CD14-positive monocyte (primary cell): ENCODE results near the gene SLC25A19. TPM values are rescaled to one million over a fixed set of nuclear protein-coding genes. Genes with fewer than 3 reads are reported as not detected.

ENCODE experiments used
- DNase-seq, 3 donors: peaks; one replicate each; pipeline ENCODE4 v3.0.0-alpha.2; 2011 to 2022
- H2AFZ ChIP-seq: 2 replicates; pipeline ENCODE4 v1.6.0; 2012; ENCODE audit warnings: mild to moderate bottlenecking, low read depth, low read length, inconsistent platforms; ENCODE audit not compliant: insufficient read depth, poor library complexity, severe bottlenecking
- H3K27ac ChIP-seq, 2 donors: 1 replicate in 1 of 2; 2 replicates in 1 of 2; pipeline ENCODE4 v1.5.1; 2012 to 2013; ENCODE audit warnings: low read length in 2 of 2, control low read depth in 1 of 2, inconsistent platforms in 1 of 2, low read depth in 1 of 2, mild to moderate bottlenecking in 1 of 2
- H3K27me3 ChIP-seq, 2 donors: one replicate each; pipeline versions ENCODE4 v1.6.0 to v1.6.1; 2011 to 2013; ENCODE audit warnings: low read length in 2 of 2; ENCODE audit not compliant: control insufficient read depth in 2 of 2, insufficient read depth in 2 of 2
- H3K36me3 ChIP-seq, 2 donors: replicated peaks in 1 of 2; 1 replicate in 1 of 2; 2 replicates in 1 of 2; pipeline versions ENCODE4 v1.5.1 to v1.6.1; 2012 to 2013; ENCODE audit warnings: low read length in 2 of 2, control low read depth in 1 of 2, inconsistent platforms in 1 of 2, mild to moderate bottlenecking in 1 of 2; ENCODE audit not compliant: insufficient read depth in 2 of 2, control insufficient read depth in 1 of 2
- H3K4me1 ChIP-seq, 2 donors: 1 replicate in 1 of 2; 2 replicates in 1 of 2; pipeline versions ENCODE4 v1.5.1 to v1.6.1; 2012 to 2013; ENCODE audit warnings: low read length in 2 of 2, control low read depth in 1 of 2, inconsistent platforms in 1 of 2, mild to moderate bottlenecking in 1 of 2, moderate library complexity in 1 of 2; ENCODE audit not compliant: insufficient read depth in 2 of 2, control insufficient read depth in 1 of 2
- H3K4me2 ChIP-seq: replicated peaks from 2 replicates; pipeline ENCODE3; 2012; ENCODE audit warnings: low read length, moderate library complexity, mild to moderate bottlenecking; ENCODE audit not compliant: poor library complexity, severe bottlenecking; ENCODE audit errors: extremely low read depth
- H3K4me3 ChIP-seq, 3 experiments: fragments of 200-600 bp in 1 of 3; sonication (generic) in 1 of 3; replicated peaks in 1 of 3; 1 replicate in 2 of 3; 2 replicates in 1 of 3; pipeline ENCODE4 v1.5.1; 2011 to 2013; ENCODE audit warnings: low read length in 3 of 3, mild to moderate bottlenecking in 3 of 3, control low read depth in 2 of 3, low read depth in 2 of 3, inconsistent platforms in 1 of 3, moderate library complexity in 1 of 3
- H3K79me2 ChIP-seq: 2 replicates; pipeline ENCODE4 v1.6.0; 2012; ENCODE audit warnings: mild to moderate bottlenecking, control low read depth, inconsistent platforms, low read length, moderate library complexity; ENCODE audit not compliant: insufficient read depth
- H3K9ac ChIP-seq: 2 replicates; pipeline ENCODE4 v1.6.0; 2017; ENCODE audit warnings: low read length, mild to moderate bottlenecking; ENCODE audit not compliant: insufficient read depth, poor library complexity, severe bottlenecking
- H3K9me3 ChIP-seq, 2 donors: replicated peaks in 1 of 2; 1 replicate in 1 of 2; 2 replicates in 1 of 2; pipeline versions ENCODE4 v1.5.1 to v1.6.1; 2012 to 2013; ENCODE audit warnings: low read length in 2 of 2, control low read depth in 1 of 2; ENCODE audit not compliant: control insufficient read depth in 1 of 2, insufficient read depth in 1 of 2
- H4K20me1 ChIP-seq: 2 replicates; pipeline ENCODE4 v1.6.0; 2012; ENCODE audit warnings: mild to moderate bottlenecking, low read length, control low read depth, moderate library complexity; ENCODE audit not compliant: insufficient read depth
- H3K27ac Mint-ChIP-seq, 7 donors: one replicate each; pipeline ENCODE4 v1.8.0; 2020; ENCODE audit warnings: mild to moderate bottlenecking in 7 of 7, mixed read lengths in 7 of 7, moderate library complexity in 6 of 7, inconsistent platforms in 2 of 7
- H3K27me3 Mint-ChIP-seq, 3 donors: one replicate each; pipeline ENCODE4 v1.8.0; 2021 to 2022; ENCODE audit warnings: low read depth in 3 of 3, mild to moderate bottlenecking in 3 of 3, mixed read lengths in 3 of 3, moderate library complexity in 3 of 3, inconsistent platforms in 1 of 3
- H3K36me3 Mint-ChIP-seq, 2 donors: one replicate each; pipeline ENCODE4 v1.8.0; 2020; ENCODE audit warnings: mixed read lengths in 2 of 2, inconsistent platforms in 1 of 2, mild to moderate bottlenecking in 1 of 2
- H3K4me1 Mint-ChIP-seq: one replicate; pipeline ENCODE4 v1.8.0; 2020; ENCODE audit warnings: mild to moderate bottlenecking, mixed read lengths
- H3K4me3 Mint-ChIP-seq, 2 donors: one replicate each; pipeline ENCODE4 v1.8.0; 2020; ENCODE audit warnings: mild to moderate bottlenecking in 2 of 2, mixed read lengths in 2 of 2, moderate library complexity in 1 of 2
- H3K9me3 Mint-ChIP-seq, 7 donors: one replicate each; pipeline ENCODE4 v1.8.0; 2020 to 2022; ENCODE audit warnings: mixed read lengths in 7 of 7, mild to moderate bottlenecking in 6 of 7, moderate library complexity in 6 of 7, inconsistent platforms in 2 of 7
- CTCF ChIP-seq: fragments of 200-600 bp; IDR thresholded peaks from one replicate; pipeline ENCODE4 v1.8.0; 2022; ENCODE audit warnings: antibody characterized with exemption, mild to moderate bottlenecking
- WGBS: methylation state at CpG from one replicate; pipeline ENCODE4 v1.1.5; 2013; ENCODE audit warnings: missing lambda C conversion rate; ENCODE audit not compliant: insufficient coverage; 5-methylcytosine and 5-hydroxymethylcytosine counted together
- intact Hi-C, 2 donors: fragments of 100-400 bp; cut with micrococcal nuclease; formaldehyde crosslinking; loops; one replicate each; pipeline versions ENCODE4 v1.15.0 to v1.15.1; 2023
- polyA plus RNA-seq, 3 donors: library from polyadenylated mRNA; depleted of rRNA in 1 of 3; unstranded in 2 of 3; stranded (reverse) in 1 of 3; fragments of 300-500 nt in 2 of 3; fragments of >200 nt in 1 of 3; fragmentation: Illumina TruSeq in 2 of 3; gene quantifications; 1 replicate in 2 of 3; 2 replicates in 1 of 3; pipeline ENCODE4 v1.2.3, GENCODE V29; 2012 to 2021

SLC25A19 gene
- polyA plus RNA-seq, 3 donors: 14.4 to 21.5 (median 18.8) TPM

- peak overlapping the region; percentile 34 for H3K4me2 ChIP-seq
- peak overlapping the region in 1 of 3 experiments; percentile 92 for H3K4me3 ChIP-seq
- H3K27me3 Mint-ChIP-seq: no peaks in the 10 kb centered on the region
- peaks cover 63 to 70% of the 10 kb centered on the region in 2 donors for H3K4me1 ChIP-seq
- no peaks in the 10 kb centered on the region for H3K9me3 ChIP-seq
- peak in 1 of 3 donors; percentile 39 for DNase-seq
- H2AFZ ChIP-seq: no peak overlapping the region
- H3K4me3 Mint-ChIP-seq: peak overlapping the region in 1 of 2 donors; percentile 60
- peaks cover 76% of the 10 kb centered on the region for H3K79me2 ChIP-seq
- WGBS: 93% methylated on average over 13 of the region's 13 CpGs
- peaks cover 9 to 36% of the 10 kb centered on the region in 2 donors for H3K36me3 ChIP-seq
- H3K9ac ChIP-seq: no peak overlapping the region
- no peaks in the 10 kb centered on the region for H4K20me1 ChIP-seq
- H3K4me1 Mint-ChIP-seq: peaks cover 59% of the 10 kb centered on the region
- H3K27ac ChIP-seq: peak overlapping the region; percentile 76 to 89
- TF ChIP-seq CTCF: no peak
- no peaks in the 10 kb centered on the region for H3K27me3 ChIP-seq
- H3K27ac Mint-ChIP-seq: peak overlapping the region; percentile 74 to 91 (median 85)
- peaks cover 0 to 4% (median 0%) of the 10 kb centered on the region in 7 donors for H3K9me3 Mint-ChIP-seq
- intact Hi-C loops: loop anchor here in 1 of 2 donors (10.0 kb wide), 2 partner anchors 232 to 318 kb away; partner anchors contain the start of gene MYO15B
- H3K36me3 Mint-ChIP-seq: peaks cover 21 to 35% of the 10 kb centered on the region in 2 donors
These were observed 22.7 kb downstream of the SLC25A19 start for GRCh38 chr17:75266316-75267152.

- peaks cover 64 to 70% of the 10 kb centered on the region in 2 donors for H3K4me1 ChIP-seq
- DNase-seq: peak in 2 of 3 donors; percentile 38 to 59
- WGBS: 39% methylated on average over 11 of the region's 17 CpGs
These were observed 23.5 kb downstream of the SLC25A19 start for GRCh38 chr17:75265614-75266315.

More at GRCh38 chr17:75265614-75266315, 23.5 kb downstream of the SLC25A19 start:
- Histone ChIP-seq H3K9ac (no peak overlapping the region), H3K36me3 (peaks cover 9 to 36% of the 10 kb centered on the region in 2 donors), H3K79me2 (peaks cover 82% of the 10 kb centered on the region), H3K27ac (peak overlapping the region; percentile 76 to 89), H4K20me1 (peaks cover under 1% of the 10 kb centered on the region), H2AFZ (peak overlapping the region; percentile 23), H3K4me2 (peak overlapping the region; percentile 3), H3K4me3 (peak overlapping the region in 1 of 3 experiments; percentile 14), H3K9me3 (no peaks in the 10 kb centered on the region), H3K27me3 (no peaks in the 10 kb centered on the region)
- Mint-ChIP-seq H3K4me1 (peaks cover 61% of the 10 kb centered on the region), H3K27ac (peak overlapping the region; percentile 59 to 88 (median 84)), H3K4me3 (peak overlapping the region in 1 of 2 donors; percentile 24), H3K9me3 (peaks cover 0 to 4% (median 0%) of the 10 kb centered on the region in 7 donors), H3K27me3 (no peaks in the 10 kb centered on the region), H3K36me3 (peaks cover 21 to 35% of the 10 kb centered on the region in 2 donors)
- no peak for TF ChIP-seq CTCF
- intact Hi-C loops: loop anchor here in 1 of 2 donors (10.0 kb wide), 2 partner anchors 231 to 319 kb away; partner anchors contain the start of gene MYO15B
